Panc1 (cell line): ENCODE measurements around the gene CALCB.

Source experiments
- POLR2AphosphoS5 ChIP-seq: IDR thresholded peaks from 2 replicates; pipeline ENCODE4 v1.6.1; 2012; ENCODE audit warnings: mild to moderate bottlenecking, low read depth, low read length, moderate library complexity
- SIN3A ChIP-seq: IDR thresholded peaks from 2 replicates; pipeline ENCODE4 v1.6.1; 2012; ENCODE audit warnings: low read depth, mild to moderate bottlenecking, low read length, moderate library complexity, borderline replicate concordance; ENCODE audit not compliant: insufficient read depth
- TF ChIP-seq, protein P1 (sequence below): fragments of 450-650 bp; IDR thresholded peaks from 2 replicates; pipeline ENCODE4 v1.5.1; 2017; ENCODE audit warnings: mild to moderate bottlenecking

DNA sequence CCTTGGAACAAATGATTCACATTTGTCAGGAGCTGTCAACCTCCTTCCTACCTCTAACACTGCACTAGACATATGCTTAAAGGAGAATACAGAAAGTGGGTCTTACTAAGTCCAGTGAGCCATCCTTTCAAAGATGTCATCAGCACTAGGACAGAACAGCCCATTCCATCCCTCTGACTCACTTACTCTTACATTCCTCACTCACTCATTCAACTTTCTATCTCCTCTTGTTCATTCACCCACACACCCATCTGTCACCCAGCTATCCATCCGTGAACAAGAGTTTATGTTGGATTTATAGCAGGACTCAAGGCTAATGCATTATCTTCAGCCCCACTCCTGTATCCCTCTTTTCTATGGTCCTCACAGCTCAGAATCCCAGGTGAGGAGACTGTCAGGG is 50.5 kb downstream of the CALCB start:
- TF ChIP-seq, protein P1, sequence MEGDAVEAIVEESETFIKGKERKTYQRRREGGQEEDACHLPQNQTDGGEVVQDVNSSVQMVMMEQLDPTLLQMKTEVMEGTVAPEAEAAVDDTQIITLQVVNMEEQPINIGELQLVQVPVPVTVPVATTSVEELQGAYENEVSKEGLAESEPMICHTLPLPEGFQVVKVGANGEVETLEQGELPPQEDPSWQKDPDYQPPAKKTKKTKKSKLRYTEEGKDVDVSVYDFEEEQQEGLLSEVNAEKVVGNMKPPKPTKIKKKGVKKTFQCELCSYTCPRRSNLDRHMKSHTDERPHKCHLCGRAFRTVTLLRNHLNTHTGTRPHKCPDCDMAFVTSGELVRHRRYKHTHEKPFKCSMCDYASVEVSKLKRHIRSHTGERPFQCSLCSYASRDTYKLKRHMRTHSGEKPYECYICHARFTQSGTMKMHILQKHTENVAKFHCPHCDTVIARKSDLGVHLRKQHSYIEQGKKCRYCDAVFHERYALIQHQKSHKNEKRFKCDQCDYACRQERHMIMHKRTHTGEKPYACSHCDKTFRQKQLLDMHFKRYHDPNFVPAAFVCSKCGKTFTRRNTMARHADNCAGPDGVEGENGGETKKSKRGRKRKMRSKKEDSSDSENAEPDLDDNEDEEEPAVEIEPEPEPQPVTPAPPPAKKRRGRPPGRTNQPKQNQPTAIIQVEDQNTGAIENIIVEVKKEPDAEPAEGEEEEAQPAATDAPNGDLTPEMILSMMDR = no peak
- no peak for TF ChIP-seq POLR2AphosphoS5
- no peak for TF ChIP-seq SIN3A
